GM21367 (cell line): ENCODE measurements around the gene DNAJC8.

ENCODE experiments used
- ATAC-seq: cut with Tn5 transposase; IDR thresholded peaks from one replicate; pipeline ENCODE4 v1.9.1; 2021; ENCODE audit not compliant: unreplicated experiment

Gene DNAJC8

GRCh38 chr1:28232558-28233263, at the start of gene DNAJC8:
TSS of gene DNAJC8 (minus strand) at chr1:28233029. CDS start at chr1:28232998, 31 bp downstream.
- ATAC-seq: peak; percentile 53

DNA sequence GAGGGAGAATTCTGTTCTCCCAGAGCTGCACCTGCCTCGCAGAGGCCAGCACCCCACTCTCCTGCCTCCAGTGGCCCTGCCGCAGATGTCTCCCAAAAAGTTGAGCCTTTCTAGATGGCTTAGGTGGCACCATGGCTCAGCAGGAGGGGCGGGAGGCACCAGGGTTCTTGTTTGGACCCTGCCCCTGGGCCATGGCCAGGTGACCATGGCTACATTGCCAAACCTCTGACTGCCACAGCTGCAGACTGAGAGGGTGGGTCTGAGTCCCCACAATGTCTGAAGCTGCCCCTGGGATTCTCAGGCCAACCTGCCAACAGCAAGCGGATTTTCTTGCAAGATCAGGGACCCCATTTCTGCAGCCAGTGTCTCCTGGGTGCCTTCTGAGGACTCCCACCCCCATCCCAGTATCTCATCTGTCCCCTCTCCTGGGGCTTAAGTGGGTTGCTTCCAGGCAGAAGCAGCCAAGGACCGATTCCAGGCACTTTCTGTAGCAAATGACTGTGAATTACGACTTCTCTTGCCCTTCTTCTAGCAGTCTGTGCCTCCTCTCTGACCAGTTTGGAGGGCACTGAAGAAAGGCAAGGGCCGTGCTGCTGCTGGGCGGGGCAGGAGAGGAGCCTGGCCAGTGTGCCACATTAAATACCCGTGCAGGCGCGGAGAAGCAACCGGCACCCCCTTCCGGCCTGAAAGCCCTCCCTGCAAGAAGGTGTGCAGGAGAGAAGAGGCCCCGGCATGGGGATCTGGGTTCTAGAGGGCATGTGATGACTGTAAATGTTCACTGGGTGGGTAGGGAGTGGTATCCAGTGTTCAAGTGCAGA, 49.0 kb upstream of the DNAJC8 start:
- ATAC-seq: no peak

DNA sequence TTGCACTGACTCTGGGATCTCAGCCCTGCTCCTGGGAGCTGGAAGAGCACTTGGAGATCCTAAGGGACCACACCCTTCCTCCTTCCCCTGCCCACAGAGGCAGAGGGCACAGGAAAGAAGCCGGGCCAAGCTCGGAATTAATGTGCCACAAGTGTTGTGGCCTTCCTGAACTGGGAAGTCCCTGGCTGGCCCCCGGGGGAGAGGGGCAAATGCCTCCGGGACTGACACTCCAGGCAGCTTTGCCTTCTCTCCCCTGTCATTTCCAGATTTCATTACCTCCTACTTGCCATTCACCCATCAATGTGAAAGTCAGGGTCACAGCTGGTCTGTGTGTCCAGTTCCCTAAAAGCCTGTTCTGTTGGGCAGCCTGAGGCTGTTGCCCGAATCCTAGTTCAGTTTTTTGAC, 48.1 kb upstream of the DNAJC8 start:
- no peak for ATAC-seq

GRCh38 chr1:28280501-28280900, 47.7 kb upstream of the DNAJC8 start:
- no peak for ATAC-seq

DNA sequence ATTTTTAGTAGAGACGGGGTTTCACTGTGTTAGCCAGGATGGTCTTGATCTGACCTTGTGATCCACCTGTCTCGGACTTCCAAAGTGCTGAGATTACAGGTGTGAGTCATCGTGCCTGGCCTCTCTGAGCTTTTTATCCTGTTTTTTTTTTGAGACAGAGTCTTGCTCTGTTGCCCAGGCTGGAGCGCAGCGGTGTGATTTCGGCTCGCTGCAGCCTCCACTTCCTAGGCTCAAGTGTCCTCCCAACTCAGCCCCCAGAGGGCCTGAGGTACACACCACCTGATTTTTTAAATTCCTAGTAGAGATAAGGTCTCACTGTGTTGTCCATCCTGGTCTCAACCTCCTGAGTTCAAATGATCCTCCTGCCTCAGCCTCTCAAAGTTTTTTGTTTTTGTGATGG, 46.9 kb upstream of the DNAJC8 start:
- ATAC-seq: no peak

- ATAC-seq: no peak
Observed at GRCh38 chr1:28278763-28279162, 45.9 kb upstream of the DNAJC8 start.

DNA sequence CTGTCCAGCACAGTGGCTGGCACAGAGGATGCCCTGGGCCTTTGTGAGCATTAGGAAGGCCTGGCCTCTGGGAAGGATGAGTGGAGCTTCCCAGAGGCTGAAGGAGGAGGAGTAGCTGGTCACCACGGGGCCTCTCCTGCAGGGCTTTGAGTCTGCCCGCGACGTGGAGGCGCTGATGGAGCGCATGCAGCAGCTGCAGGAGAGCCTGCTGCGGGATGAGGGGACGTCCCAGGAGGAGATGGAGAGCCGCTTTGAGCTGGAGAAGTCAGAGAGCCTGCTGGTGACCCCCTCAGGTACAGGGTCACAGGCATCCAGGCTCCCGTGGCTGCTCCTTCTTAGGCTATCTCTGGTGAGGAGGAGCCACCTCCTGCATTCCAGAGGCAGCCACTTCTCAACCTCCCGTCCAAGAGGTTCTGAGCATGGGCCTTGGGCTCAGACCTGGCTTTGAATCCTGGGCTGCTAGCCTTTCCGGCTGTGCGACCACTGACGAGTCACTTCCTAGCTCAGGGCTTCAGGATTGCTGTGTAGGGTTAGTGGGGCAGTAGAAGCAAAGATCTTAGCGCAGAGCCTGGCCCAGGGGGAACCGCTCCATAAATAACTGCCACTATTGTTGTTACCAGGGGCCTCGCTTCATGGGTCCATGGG, 40.5 kb upstream of the DNAJC8 start:
- ATAC-seq: no peak

DNA sequence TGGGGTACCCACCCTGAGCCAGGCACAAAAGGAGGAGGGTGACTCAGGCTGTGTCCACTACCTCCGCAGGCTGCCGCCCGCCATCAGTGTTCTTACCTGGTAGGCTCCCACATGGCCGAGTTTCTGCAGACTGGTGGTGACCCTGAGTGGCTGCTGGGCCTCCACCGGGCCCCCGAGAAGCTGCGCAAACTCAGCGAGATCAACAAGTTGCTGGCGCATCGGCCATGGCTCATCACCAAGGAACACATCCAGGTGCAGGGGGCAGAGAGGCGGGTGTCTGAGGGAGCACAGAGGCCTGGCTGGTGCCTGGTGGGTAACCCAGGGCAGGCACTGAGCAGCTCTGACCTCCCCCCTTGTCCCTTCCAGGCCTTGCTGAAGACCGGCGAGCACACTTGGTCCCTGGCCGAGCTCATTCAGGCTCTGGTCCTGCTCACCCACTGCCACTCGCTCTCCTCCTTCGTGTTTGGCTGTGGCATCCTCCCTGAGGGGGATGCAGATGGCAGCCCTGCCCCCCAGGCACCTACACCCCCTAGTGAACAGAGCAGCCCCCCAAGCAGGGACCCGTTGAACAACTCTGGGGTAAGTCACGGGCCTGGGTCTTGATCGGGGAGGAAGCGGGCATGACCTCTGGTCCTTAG, 39.5 kb upstream of the DNAJC8 start:
- ATAC-seq: no peak

GRCh38 chr1:28269529-28269928, 36.7 kb upstream of the DNAJC8 start:
- ATAC-seq: no peak

GRCh38 chr1:28267633-28268032, 34.8 kb upstream of the DNAJC8 start:
- no peak for ATAC-seq

DNA sequence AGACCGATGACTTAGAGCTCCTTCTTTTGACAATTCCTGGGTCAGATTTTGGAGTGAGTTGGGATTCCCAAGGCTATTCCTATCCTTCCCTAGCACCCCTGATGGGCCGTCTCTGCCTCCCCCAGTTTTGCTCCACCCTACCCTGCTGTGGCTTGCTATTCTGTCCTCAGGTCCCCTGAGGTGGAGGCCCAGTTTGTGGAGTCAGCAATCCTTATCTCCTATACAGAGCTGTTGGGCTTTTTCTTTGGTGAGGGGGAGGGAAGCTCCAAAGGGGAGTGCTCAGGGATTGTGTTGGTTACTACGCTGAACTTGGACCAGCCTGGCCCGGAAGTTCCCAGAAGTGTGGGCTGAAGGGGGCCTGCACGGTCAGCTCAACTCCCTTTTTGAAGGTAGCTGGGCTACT, 34.1 kb upstream of the DNAJC8 start:
- no peak for ATAC-seq

DNA sequence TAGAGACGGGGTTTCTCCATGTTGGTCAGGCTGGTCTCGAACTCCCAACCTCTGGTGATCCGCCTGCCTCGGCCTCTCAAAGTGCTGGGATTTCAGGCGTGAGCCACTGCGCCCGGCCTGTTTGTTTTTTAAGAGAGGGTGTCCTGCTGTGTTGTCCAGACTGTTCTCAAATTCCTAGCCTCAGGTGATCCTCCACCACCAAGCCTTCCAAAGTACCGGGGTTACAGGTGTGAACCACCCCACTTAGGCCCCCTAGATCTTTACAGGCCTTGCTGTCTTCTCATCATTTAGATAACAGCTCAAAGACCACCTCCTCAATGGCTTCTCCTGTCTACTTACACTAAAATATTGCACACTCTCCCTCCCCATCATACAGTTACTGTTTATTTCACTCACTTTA, 32.7 kb upstream of the DNAJC8 start:
- ATAC-seq: no peak

GRCh38 chr1:28264897-28265296, 32.1 kb upstream of the DNAJC8 start:
- ATAC-seq: no peak

GRCh38 chr1:28260803-28261174, 28.0 kb upstream of the DNAJC8 start:
- no peak for ATAC-seq

- ATAC-seq: no peak
Observed at GRCh38 chr1:28259934-28260802, 27.3 kb upstream of the DNAJC8 start.

DNA sequence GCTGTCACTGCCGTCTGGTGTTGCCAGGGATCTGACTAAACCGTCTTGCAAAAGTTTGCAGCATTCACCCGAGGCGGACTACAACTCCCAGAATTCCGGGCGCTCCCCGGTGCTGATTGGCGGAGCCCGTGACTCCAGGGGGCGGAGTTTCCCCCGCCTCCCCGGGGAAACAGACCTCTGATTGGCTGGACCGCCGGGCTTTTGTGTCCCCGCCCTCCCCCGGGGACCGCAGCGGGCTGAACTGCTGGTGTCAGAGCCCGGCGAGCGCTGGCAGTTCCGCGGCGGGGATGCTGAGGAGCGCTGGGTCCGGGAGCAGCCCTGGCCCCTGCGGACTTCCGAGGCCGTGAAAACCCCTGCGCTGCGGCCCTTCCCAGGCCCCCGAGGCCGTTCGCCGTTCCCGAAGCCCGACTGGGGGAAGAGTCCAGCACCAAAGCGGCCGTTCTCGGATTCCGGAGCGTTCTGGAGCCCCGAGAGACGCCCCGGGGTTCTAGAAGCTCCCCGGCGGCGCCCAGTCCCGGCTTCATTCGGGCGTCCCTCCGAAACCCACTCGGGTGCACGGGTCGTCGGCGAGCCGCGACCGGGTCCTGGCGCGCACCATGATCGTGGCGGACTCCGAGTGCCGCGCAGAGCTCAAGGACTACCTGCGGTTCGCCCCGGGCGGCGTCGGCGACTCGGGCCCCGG, 26.6 kb upstream of the DNAJC8 start, which contains the start of gene SESN2:
TSS of gene SESN2 (plus strand) at position 267 of the 682 bp plus-strand sequence. CDS start at position 597, 330 bp downstream.
- ATAC-seq: peak; percentile 88

- ATAC-seq: no peak
Observed at GRCh38 chr1:28258628-28259251, 25.9 kb upstream of the DNAJC8 start.

DNA sequence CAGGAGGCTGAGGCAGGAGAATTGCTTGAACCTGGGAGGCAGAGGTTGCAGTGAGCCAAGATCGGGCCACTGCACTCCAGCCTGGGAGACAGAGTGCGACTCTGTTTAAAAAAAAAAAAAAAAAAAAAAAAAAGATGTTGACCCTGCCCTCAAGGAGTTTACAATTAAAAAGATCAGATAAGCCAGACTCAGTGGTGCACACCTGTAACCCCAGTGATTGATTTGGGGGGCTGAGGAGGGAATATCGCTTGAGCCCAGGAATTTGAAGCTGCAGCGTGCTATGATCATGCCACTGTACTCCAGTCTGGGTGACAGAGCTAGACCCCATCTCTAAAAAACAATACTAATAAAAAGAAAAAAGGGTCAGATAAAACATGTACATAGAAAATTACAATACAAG, 24.9 kb upstream of the DNAJC8 start:
- ATAC-seq: no peak

DNA sequence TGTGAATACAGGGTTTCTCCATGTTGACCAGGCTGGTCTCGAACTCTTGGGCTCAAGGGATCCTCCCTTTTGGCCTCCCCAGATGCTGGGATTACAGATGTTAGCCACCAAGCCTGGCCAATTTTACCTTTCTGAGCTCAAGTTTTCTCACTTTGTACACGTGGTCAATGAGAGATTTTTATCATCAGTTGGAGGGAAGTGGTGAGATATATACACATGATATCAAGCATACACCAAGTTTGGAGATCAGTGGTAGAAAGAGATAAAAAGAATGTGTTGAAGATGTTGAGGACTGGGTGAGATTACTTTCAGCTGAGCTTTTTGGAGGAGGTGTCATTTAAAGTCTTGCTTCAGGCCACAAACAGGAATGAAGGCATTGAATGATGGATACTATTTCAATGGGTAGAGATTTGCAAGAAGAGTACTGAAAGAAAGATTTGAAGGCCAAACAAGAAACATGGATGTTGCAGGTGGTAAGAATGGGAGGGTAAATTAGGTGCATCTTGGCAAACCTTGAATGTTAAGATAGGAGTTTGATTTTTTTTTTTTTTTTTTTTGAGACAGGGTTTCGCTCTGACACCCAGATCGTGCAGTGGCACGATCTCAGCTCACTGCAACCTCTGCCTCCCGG, 23.5 kb upstream of the DNAJC8 start:
- no peak for ATAC-seq
